Activated CD4-positive, alpha-beta T cell treated with anti-CD3 and anti-CD28 coated beads, Interleukin-2, Interleukin-6, amounts not matched to agents 100 ng/mL and 50 ng/mL, durations not matched to agents 16 hours and 8 hours (primary cell): ENCODE results near the gene FAM43A.

Source experiments
- DNase-seq: peaks from one replicate; pipeline ENCODE4 v3.0.0-alpha.2; 2020

The FAM43A gene

GRCh38 chr3:194685718-194686413, at the start of gene FAM43A:
Gene FAM43A, plus strand, starts transcription at chr3:194685883. Its CDS starts 944 bp downstream, at chr3:194686827.
- DNase-seq = peak; percentile 91

GRCh38 chr3:194637066-194637465, 48.6 kb upstream of the FAM43A start:
- no peak for DNase-seq

GRCh38 chr3:194637541-194638400, 47.9 kb upstream of the FAM43A start:
- no peak for DNase-seq

GRCh38 chr3:194638991-194639605, 46.6 kb upstream of the FAM43A start:
- no peak for DNase-seq

- DNase-seq = no peak
Measured at GRCh38 chr3:194640829-194641228, 44.9 kb upstream of the FAM43A start.

GRCh38 chr3:194642769-194643168, 42.9 kb upstream of the FAM43A start:
- DNase-seq = no peak

GRCh38 chr3:194647747-194648146, 37.9 kb upstream of the FAM43A start:
- DNase-seq = no peak

GRCh38 chr3:194654443-194654842, 31.2 kb upstream of the FAM43A start:
- DNase-seq = peak; percentile 78

GRCh38 chr3:194657439-194657838, 28.2 kb upstream of the FAM43A start:
- no peak for DNase-seq

GRCh38 chr3:194658477-194659242, 27.0 kb upstream of the FAM43A start:
- DNase-seq = no peak

- no peak for DNase-seq
Measured at GRCh38 chr3:194659778-194660177, 25.9 kb upstream of the FAM43A start.

GRCh38 chr3:194661374-194661773, 24.3 kb upstream of the FAM43A start:
- DNase-seq = no peak

- DNase-seq = no peak
Measured at GRCh38 chr3:194661946-194662345, 23.7 kb upstream of the FAM43A start.

- DNase-seq = no peak
Measured at GRCh38 chr3:194664857-194665256, 20.8 kb upstream of the FAM43A start.

GRCh38 chr3:194667363-194667762, 18.3 kb upstream of the FAM43A start:
- DNase-seq = no peak

GRCh38 chr3:194671511-194671899, 14.2 kb upstream of the FAM43A start:
- DNase-seq = peak; percentile 59

GRCh38 chr3:194671900-194672808, 13.5 kb upstream of the FAM43A start, which contains the start of gene LSG1:
Gene LSG1, minus strand, starts transcription at chr3:194672191. Its CDS starts 29 bp downstream, at chr3:194672162.
- DNase-seq = peak; percentile 93

GRCh38 chr3:194672876-194673275, 12.8 kb upstream of the FAM43A start:
- no peak for DNase-seq

- DNase-seq = no peak
Measured at GRCh38 chr3:194673761-194674160, 11.9 kb upstream of the FAM43A start.

- DNase-seq = peak; percentile 73
Measured at GRCh38 chr3:194675081-194675640, 10.5 kb upstream of the FAM43A start.

- peak; percentile 47 for DNase-seq
Measured at GRCh38 chr3:194675680-194676079, 10.0 kb upstream of the FAM43A start.
